ENCODE results near the gene RABL6.
"Not testable (repeated sequence)": the region's sequence is repeated elsewhere in the genome, so short reads cannot be mapped to it uniquely, and the experiment has no call there.

RABL6 gene

DNA sequence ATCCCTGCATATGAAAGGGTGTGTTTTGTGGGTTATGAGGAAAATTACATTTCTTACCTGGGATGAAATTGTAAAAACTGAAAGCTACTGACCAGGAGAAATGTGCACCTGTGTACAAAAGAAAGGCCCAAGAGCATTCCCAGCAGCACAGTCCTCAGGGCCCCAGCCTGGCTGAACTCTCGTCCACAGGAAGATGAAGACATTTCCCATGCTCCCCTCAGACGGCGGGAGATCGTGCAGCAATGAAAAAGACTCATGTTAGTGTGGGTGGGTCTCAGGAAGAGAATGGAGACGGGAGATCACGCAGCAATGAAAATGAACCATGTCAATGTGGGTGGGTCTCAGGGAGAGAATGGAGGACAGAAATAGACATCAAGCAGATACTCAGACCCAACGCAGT, 30.8 kb upstream of the RABL6 start:
- H3K27me3 ChIP-seq (ENCODE audit: control insufficient read depth in 5 of 5, insufficient read depth in 4 of 5, low read length in 5 of 5) = peaks cover 0 to 13% (median 4%) of the 10 kb centered on the region in 5 donors
- no peak overlapping the region for H3K4me3 ChIP-seq (ENCODE audit: low read depth in 1 of 5, low read length in 5 of 5)
- H3K9me3 ChIP-seq (ENCODE audit: control insufficient read depth in 5 of 5, low read length in 5 of 5) = peaks cover 0 to 14% (median 9%) of the 10 kb centered on the region in 5 donors
- no peaks in the 10 kb centered on the region for H3K4me1 ChIP-seq (ENCODE audit: control insufficient read depth in 5 of 5, insufficient read depth in 5 of 5, low read length in 5 of 5)
- H3K36me3 ChIP-seq (ENCODE audit: control insufficient read depth in 5 of 5, insufficient read depth in 5 of 5, low read length in 5 of 5) = no peaks in the 10 kb centered on the region
- H3K9ac ChIP-seq (ENCODE audit: low read length in 5 of 5) = no peak overlapping the region
- no peak overlapping the region for H3K27ac ChIP-seq (ENCODE audit: low read depth, low read length)

DNA sequence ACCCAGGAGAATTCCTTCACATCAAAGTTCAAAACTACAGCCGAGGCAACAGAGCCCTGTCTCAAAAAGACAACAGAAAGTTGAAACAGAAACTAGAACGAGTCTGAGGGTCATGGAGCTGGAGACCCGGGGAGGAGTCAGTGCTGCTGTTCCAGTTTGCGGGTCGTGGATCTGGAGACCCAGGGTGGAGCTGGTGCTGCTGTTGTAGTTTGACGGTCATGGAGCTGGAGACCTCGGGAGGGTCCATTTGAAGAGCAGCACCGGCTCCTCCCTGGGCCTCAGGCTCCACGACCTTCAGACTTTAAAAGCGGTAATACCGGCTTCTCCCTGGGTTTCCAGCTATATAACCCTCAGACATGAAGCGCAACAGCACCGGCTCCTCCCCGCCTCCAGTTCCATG, 30.4 kb upstream of the RABL6 start:
- no peaks in the 10 kb centered on the region for H3K36me3 ChIP-seq (ENCODE audit: control insufficient read depth in 5 of 5, insufficient read depth in 5 of 5, low read length in 5 of 5)
- H3K4me3 ChIP-seq (ENCODE audit: low read depth in 1 of 5, low read length in 5 of 5) = no peak overlapping the region
- H3K4me1 ChIP-seq (ENCODE audit: control insufficient read depth in 5 of 5, insufficient read depth in 5 of 5, low read length in 5 of 5) = no peaks in the 10 kb centered on the region
- peaks cover 0 to 13% (median 4%) of the 10 kb centered on the region in 5 donors for H3K27me3 ChIP-seq (ENCODE audit: control insufficient read depth in 5 of 5, insufficient read depth in 4 of 5, low read length in 5 of 5)
- no peak overlapping the region for H3K27ac ChIP-seq (ENCODE audit: low read depth, low read length)
- no peak overlapping the region for H3K9ac ChIP-seq (ENCODE audit: low read length in 5 of 5)
- H3K9me3 ChIP-seq (ENCODE audit: control insufficient read depth in 5 of 5, low read length in 5 of 5) = peaks cover 0 to 14% (median 9%) of the 10 kb centered on the region in 5 donors

DNA sequence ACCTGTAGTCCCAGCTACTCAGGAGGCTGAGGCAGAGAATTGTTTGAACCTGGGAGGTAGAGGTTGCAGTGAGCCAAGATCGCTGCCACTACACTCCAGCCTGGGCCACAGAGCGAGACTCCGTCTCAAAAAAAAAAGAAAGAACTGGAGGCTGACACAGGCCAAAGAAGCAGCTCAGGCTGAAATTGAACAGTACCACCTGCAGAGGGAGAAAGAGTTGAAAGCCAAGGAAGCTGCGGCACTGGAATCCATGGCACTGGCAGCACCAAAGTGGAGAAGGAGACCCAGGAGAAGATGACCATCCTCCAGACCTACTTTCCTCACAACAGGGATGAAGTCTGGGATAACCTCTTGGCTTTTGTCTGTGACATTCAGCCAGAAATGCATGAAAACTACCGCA, 27.9 kb upstream of the RABL6 start:
- H3K27me3 ChIP-seq (ENCODE audit: control insufficient read depth in 5 of 5, insufficient read depth in 4 of 5, low read length in 5 of 5) = peaks cover 0 to 13% (median 3%) of the 10 kb centered on the region in 5 donors

DNA sequence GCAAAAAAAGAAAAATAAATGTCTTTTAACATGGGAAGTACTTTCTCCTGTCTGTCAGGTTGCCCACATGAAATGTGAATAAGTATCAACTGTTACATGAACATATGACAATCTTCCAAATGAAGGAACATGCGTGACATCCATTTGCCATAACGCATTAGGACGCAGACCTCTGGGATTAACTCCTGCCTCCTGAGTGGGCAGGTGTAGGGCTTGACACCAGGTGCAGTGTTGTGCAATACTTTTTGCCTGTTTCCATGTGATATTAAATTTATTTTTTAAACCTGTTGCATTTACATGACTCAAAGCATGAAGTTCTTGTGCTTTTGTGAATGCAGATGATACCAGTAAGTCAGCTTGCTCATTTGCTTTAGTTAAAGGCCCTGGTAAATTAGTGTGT, 25.3 kb upstream of the RABL6 start:
- H3K9me3 ChIP-seq (ENCODE audit: control insufficient read depth in 5 of 5, low read length in 5 of 5) = no peaks in the 10 kb centered on the region
- H3K36me3 ChIP-seq (ENCODE audit: control insufficient read depth in 5 of 5, insufficient read depth in 5 of 5, low read length in 5 of 5) = no peaks in the 10 kb centered on the region
- H3K4me1 ChIP-seq (ENCODE audit: control insufficient read depth in 5 of 5, insufficient read depth in 5 of 5, low read length in 5 of 5) = no peaks in the 10 kb centered on the region
- no peak overlapping the region for H3K27ac ChIP-seq (ENCODE audit: low read depth, low read length)
- no peak overlapping the region for H3K4me3 ChIP-seq (ENCODE audit: low read depth in 1 of 5, low read length in 5 of 5)
- peaks cover 0 to 7% (median 0%) of the 10 kb centered on the region in 5 donors for H3K27me3 ChIP-seq (ENCODE audit: control insufficient read depth in 5 of 5, insufficient read depth in 4 of 5, low read length in 5 of 5)
- H3K9ac ChIP-seq (ENCODE audit: low read length in 5 of 5) = no peak overlapping the region

More for the DNA sequence above, 27.9 kb upstream of the RABL6 start:
- Histone ChIP-seq H3K9ac (ENCODE audit: low read length in 5 of 5) (no peak overlapping the region), H3K4me1 (ENCODE audit: control insufficient read depth in 5 of 5, insufficient read depth in 5 of 5, low read length in 5 of 5) (no peaks in the 10 kb centered on the region), H3K36me3 (ENCODE audit: control insufficient read depth in 5 of 5, insufficient read depth in 5 of 5, low read length in 5 of 5) (no peaks in the 10 kb centered on the region), H3K9me3 (ENCODE audit: control insufficient read depth in 5 of 5, low read length in 5 of 5) (no peaks in the 10 kb centered on the region), H3K4me3 (ENCODE audit: low read depth in 1 of 5, low read length in 5 of 5) (no peak overlapping the region), H3K27ac (ENCODE audit: low read depth, low read length) (no peak overlapping the region)

DNA sequence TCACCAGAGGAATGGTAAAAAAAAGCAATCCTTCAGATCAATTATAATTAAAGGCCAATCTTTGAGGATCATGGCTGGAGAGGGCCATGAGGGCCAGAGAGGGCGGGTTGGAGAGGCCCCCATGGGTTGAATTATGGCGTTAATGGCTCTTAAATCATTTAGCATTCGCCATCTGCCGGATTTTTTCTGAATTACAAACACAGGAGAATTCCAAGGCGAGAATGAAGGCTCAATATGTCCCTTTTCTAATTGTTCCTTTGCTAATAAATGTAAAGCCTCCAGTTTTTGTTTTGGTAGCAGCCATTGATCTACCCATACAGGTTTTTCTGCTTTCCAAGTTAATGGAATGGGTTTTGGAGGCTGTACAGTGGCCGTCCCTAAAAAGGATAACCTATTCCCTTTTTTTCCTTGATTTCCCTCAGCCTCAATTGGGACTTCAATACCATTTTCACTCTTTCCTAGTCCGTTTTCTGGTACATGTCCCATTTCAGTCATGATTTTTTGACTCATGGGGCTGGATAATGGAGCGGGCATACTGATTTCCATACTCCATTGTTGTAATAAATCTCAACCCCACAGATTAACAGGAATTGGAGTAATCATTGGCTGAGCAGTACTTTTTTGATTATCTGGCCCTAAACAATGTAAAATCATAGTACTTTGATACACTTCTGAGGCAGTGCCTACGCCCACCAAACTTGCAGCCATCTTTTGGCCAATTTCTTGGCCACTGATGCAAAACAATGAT, 23.3 kb upstream of the RABL6 start:
- no peak overlapping the region for H3K9ac ChIP-seq (ENCODE audit: low read length in 5 of 5)
- no peaks in the 10 kb centered on the region for H3K36me3 ChIP-seq (ENCODE audit: control insufficient read depth in 5 of 5, insufficient read depth in 5 of 5, low read length in 5 of 5)
- H3K4me1 ChIP-seq (ENCODE audit: control insufficient read depth in 5 of 5, insufficient read depth in 5 of 5, low read length in 5 of 5) = peaks cover 0 to 3% (median 0%) of the 10 kb centered on the region in 5 donors
- H3K27ac ChIP-seq (ENCODE audit: low read depth, low read length) = no peak overlapping the region
- no peak overlapping the region for H3K4me3 ChIP-seq (ENCODE audit: low read depth in 1 of 5, low read length in 5 of 5)
- H3K9me3 ChIP-seq (ENCODE audit: control insufficient read depth in 5 of 5, low read length in 5 of 5) = no peaks in the 10 kb centered on the region
- no peaks in the 10 kb centered on the region for H3K27me3 ChIP-seq (ENCODE audit: control insufficient read depth in 5 of 5, insufficient read depth in 4 of 5, low read length in 5 of 5)

DNA sequence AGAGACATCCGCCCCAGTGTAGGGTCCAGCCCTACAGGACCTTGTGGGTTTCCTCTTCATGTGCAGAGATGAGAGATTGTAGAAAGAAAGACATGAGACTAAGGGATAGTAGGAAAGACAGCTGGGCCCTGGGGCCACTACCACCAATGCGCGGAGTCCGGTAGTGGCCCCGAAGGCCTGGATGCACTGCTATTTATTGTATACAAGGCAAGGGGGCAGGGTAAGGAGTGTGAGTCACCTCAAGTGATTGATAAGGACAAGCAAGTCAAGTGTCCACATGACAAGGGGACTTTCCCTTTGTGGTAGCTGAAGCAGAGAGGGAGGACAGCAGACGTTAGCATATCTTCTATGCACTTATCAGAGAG, 22.8 kb upstream of the RABL6 start:
- no peaks in the 10 kb centered on the region for H3K27me3 ChIP-seq (ENCODE audit: control insufficient read depth in 5 of 5, insufficient read depth in 4 of 5, low read length in 5 of 5)
- no peak overlapping the region for H3K9ac ChIP-seq (ENCODE audit: low read length in 5 of 5)
- H3K36me3 ChIP-seq (ENCODE audit: control insufficient read depth in 5 of 5, insufficient read depth in 5 of 5, low read length in 5 of 5) = no peaks in the 10 kb centered on the region
- H3K4me3 ChIP-seq (ENCODE audit: low read depth in 1 of 5, low read length in 5 of 5) = no peak overlapping the region
- H3K4me1 ChIP-seq (ENCODE audit: control insufficient read depth in 5 of 5, insufficient read depth in 5 of 5, low read length in 5 of 5) = peaks cover 0 to 3% (median 0%) of the 10 kb centered on the region in 5 donors
- H3K27ac ChIP-seq (ENCODE audit: low read depth, low read length) = no peak overlapping the region
- H3K9me3 ChIP-seq (ENCODE audit: control insufficient read depth in 5 of 5, low read length in 5 of 5) = no peaks in the 10 kb centered on the region

DNA sequence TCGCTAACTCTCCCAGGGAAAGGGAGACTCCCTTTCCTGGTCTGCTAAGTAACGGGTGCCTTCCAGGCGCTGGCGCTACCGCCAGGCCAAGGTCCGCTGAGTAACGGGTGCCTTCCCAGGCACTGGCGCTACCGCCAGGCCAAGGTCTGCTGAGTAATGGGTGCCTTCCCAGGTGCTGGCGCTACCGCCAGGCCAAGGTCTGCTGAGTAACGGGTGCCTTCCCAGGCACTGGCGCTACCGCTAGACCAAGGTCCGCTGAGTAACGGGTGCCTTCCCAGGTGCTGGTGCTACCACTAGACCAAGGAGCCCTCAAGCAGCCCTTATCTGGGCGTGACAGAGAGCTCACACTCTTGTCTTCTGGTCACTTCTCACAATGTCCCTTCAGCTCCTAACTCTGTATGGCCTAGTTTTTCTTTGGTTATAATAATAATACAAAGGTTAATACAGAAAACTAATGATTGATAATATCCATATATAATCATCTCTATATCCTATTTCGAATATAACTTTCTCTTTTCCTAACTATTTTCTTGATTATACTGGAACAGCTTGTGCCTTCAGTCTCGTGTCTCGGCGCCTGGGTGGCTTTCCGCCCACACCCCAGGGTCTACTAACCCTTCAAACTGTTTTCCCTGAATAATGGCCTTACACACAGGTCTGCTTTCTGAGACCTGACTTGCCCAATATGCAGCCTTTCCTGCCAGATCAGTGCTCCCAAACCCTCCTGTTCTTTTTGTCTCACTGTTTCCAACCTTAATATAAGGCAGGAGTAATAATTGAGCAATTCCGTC, 22.0 kb upstream of the RABL6 start:
- not testable (repeated sequence) for H3K9me3 ChIP-seq (ENCODE audit: control insufficient read depth in 5 of 5, low read length in 5 of 5); H3K27ac ChIP-seq (ENCODE audit: low read depth, low read length); H3K9ac ChIP-seq (ENCODE audit: low read length in 5 of 5)

DNA sequence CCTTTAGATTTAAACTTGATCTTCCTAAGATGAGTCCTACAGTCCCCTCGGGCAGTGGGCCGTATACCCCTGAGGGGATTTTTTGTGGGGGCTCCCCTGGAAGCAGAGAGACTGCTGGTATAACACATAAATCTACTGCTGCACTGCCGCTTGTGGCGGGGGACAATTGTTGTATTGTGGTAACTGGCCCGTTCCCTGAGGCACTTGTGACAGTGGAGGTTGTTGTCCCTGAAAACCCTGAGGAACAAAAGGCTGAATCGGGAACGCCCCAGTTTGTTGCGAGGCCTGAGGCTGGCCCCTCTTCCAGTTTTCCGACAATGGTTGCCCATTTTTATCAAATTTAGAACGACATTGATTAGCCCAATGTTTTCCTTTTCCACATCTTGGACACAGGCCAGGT, 21.3 kb upstream of the RABL6 start:
- no peak overlapping the region for H3K9ac ChIP-seq (ENCODE audit: low read length in 5 of 5)
- H3K27ac ChIP-seq (ENCODE audit: low read depth, low read length) = no peak overlapping the region
- H3K27me3 ChIP-seq (ENCODE audit: control insufficient read depth in 5 of 5, insufficient read depth in 4 of 5, low read length in 5 of 5) = no peaks in the 10 kb centered on the region
- no peaks in the 10 kb centered on the region for H3K36me3 ChIP-seq (ENCODE audit: control insufficient read depth in 5 of 5, insufficient read depth in 5 of 5, low read length in 5 of 5)
- no peak overlapping the region for H3K4me3 ChIP-seq (ENCODE audit: low read depth in 1 of 5, low read length in 5 of 5)
- peaks cover 3 to 11% (median 8%) of the 10 kb centered on the region in 5 donors for H3K4me1 ChIP-seq (ENCODE audit: control insufficient read depth in 5 of 5, insufficient read depth in 5 of 5, low read length in 5 of 5)
- no peaks in the 10 kb centered on the region for H3K9me3 ChIP-seq (ENCODE audit: control insufficient read depth in 5 of 5, low read length in 5 of 5)

More for the DNA sequence above, 22.0 kb upstream of the RABL6 start:
- H3K27me3 ChIP-seq (ENCODE audit: control insufficient read depth in 5 of 5, insufficient read depth in 4 of 5, low read length in 5 of 5); H3K4me1 ChIP-seq (ENCODE audit: control insufficient read depth in 5 of 5, insufficient read depth in 5 of 5, low read length in 5 of 5); H3K36me3 ChIP-seq (ENCODE audit: control insufficient read depth in 5 of 5, insufficient read depth in 5 of 5, low read length in 5 of 5); H3K4me3 ChIP-seq (ENCODE audit: low read depth in 1 of 5, low read length in 5 of 5): not testable (repeated sequence)

DNA sequence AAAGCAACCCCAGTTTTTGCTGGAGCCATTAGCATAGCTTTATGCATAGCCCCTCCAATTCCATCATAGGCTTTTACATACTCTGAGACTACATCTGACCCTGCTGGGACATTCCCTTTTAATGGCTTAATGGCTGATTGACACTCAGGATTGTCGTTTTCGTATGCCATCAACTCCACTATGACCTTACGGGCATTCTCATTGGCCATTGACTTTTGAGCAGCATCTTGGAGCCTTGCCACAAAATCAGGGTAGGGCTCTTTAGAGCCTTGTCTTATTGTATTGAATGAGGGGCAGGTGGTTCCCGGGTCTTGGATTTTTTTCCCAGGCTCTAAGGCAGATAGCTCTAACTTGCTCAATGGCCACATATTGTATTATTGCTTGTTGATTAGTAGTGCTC, 20.8 kb upstream of the RABL6 start:
- not testable (repeated sequence) for H3K27me3 ChIP-seq (ENCODE audit: control insufficient read depth in 5 of 5, insufficient read depth in 4 of 5, low read length in 5 of 5); H3K27ac ChIP-seq (ENCODE audit: low read depth, low read length); H3K9me3 ChIP-seq (ENCODE audit: control insufficient read depth in 5 of 5, low read length in 5 of 5); H3K9ac ChIP-seq (ENCODE audit: low read length in 5 of 5); H3K4me3 ChIP-seq (ENCODE audit: low read depth in 1 of 5, low read length in 5 of 5); H3K36me3 ChIP-seq (ENCODE audit: control insufficient read depth in 5 of 5, insufficient read depth in 5 of 5, low read length in 5 of 5)
- H3K4me1 ChIP-seq (ENCODE audit: control insufficient read depth in 5 of 5, insufficient read depth in 5 of 5, low read length in 5 of 5) = peaks cover 3 to 16% (median 13%) of the 10 kb centered on the region in 5 donors

DNA sequence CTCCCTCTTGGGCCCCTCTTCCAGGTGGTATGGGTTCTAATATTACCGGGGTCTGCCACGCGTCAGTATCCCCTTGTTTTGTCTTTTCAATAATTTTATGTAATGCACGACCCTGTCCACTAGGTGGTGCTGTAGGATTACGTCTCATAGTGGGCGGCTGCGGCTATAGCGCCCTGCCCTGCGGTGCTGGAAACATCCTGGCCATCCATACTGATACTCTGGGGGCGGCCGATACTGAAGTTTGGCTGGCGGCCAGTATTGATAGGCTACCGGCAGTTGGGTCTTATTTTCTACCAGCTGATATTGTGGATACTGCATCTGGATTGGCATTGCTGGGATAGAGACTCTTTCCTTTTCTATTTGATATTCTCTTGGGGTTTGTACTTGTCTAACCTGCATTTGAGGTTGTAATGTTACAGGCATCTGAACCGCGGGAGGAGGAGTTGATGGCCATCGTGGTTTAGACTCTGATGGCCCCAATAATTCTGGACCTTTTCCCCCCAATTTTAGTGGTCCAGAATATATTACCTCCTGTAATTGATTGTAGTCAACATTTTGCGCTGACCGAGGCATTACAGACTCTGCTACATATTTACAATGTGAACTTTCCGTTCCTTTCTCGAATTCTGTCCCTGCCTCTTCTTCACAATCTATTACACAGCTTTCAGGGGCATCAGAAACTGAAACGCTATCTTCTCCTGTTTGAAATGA, 19.9 kb upstream of the RABL6 start:
- Histone ChIP-seq H3K9ac (ENCODE audit: low read length in 5 of 5) (no peak overlapping the region), H3K9me3 (ENCODE audit: control insufficient read depth in 5 of 5, low read length in 5 of 5) (no peaks in the 10 kb centered on the region), H3K27me3 (ENCODE audit: control insufficient read depth in 5 of 5, insufficient read depth in 4 of 5, low read length in 5 of 5) (no peaks in the 10 kb centered on the region), H3K27ac (ENCODE audit: low read depth, low read length) (no peak overlapping the region), H3K4me1 (ENCODE audit: control insufficient read depth in 5 of 5, insufficient read depth in 5 of 5, low read length in 5 of 5) (peaks cover 3 to 23% (median 19%) of the 10 kb centered on the region in 5 donors), H3K36me3 (ENCODE audit: control insufficient read depth in 5 of 5, insufficient read depth in 5 of 5, low read length in 5 of 5) (peaks cover 0 to 1% (median under 1%) of the 10 kb centered on the region in 5 donors), H3K4me3 (ENCODE audit: low read depth in 1 of 5, low read length in 5 of 5) (no peak overlapping the region)

All from subcutaneous abdominal adipose tissue (tissue), 5 donors.